ENCODE results near the gene FGL2. TPM values are rescaled to one million over a fixed set of nuclear protein-coding genes. Genes with fewer than 3 reads are reported as not detected.

The FGL2 gene
- total and polyA plus RNA-seq, 11 donors: 2.5 to 56.9 (median 8.6) TPM

DNA sequence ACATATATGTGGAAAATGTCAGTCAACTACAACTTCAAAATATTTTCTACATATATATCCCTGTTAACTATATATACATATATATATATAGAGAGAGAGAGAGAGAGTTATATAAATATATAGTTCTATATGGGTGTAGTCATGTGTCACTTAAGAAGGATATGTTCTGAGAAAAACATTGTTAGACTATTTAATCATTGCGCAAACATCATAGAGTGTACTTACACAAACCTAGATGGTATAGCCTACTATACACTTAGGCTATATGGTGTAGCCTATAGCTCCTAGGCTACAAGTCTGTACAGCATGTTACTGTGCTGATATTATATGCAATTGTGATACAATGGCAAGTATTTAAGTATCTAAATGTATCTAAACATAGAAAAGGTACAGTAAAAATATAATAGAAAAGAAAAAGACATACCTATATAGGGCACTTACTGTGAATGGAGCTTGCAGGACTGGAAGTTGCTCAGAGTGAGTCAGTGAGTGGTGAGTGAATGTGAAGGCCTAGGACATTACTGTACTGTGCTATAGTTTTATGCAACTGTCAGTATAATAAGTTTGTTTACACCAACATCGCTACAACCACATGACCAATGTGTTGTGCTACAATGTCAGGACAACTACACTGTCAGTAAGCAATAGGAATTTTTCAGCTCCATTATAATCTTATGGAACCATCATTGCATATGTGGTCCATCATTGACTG is 18.0 kb upstream of the FGL2 start:
- intact Hi-C loops (cut with DNase I): no loop called here

DNA sequence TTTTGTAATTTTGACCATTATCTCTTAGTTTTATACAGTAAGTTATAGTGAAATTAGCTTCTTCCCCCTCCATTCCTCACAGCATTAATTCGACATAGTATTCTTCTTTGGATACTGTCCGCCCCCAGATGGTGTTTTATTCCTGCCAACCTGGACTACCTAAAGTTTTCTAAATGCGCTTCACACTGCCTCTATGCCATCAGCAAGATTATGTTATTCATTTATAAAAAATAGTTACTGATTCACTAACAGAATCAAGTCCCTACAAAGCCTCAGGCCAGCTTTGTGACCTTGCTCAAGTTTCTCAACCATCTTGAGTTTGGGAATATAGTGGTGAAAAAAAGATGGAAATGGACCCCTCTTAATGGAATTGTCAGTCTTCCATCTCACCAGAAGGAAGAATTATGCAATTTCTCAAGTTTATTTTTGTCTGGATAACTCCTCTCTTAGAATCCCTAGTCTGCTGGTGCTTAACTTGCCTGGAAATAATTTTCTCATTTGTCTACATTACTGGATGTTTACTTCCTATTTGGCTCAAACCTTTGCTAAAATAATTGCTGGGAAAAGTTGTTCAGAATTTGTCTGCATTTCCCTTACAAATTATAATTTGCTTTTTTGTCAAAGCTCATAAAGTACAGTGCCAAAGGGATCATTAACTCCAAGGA is 16.7 kb upstream of the FGL2 start:
- ATAC-seq: no peak
- WGBS, 4 donors: 91 to 94% (median 94%) methylated on average over 3 of the region's 3 CpGs

More for the DNA sequence above, 18.0 kb upstream of the FGL2 start:
- 96 to 100% (median 98%) methylated on average over 2 of the region's 2 CpGs for WGBS, 4 donors
- no peak overlapping the region for H3K4me3 ChIP-seq
- H3K27ac ChIP-seq: no peak overlapping the region
- H3K9me3 ChIP-seq: peaks cover 0 to 15% (median 2%) of the 10 kb centered on the region in 12 donors
- ATAC-seq (no peak), DNase-seq (no peak)
- TF ChIP-seq POLR2A (IDR thresholded peaks at IDR 0.05): no peak
- TF ChIP-seq, protein P1, sequence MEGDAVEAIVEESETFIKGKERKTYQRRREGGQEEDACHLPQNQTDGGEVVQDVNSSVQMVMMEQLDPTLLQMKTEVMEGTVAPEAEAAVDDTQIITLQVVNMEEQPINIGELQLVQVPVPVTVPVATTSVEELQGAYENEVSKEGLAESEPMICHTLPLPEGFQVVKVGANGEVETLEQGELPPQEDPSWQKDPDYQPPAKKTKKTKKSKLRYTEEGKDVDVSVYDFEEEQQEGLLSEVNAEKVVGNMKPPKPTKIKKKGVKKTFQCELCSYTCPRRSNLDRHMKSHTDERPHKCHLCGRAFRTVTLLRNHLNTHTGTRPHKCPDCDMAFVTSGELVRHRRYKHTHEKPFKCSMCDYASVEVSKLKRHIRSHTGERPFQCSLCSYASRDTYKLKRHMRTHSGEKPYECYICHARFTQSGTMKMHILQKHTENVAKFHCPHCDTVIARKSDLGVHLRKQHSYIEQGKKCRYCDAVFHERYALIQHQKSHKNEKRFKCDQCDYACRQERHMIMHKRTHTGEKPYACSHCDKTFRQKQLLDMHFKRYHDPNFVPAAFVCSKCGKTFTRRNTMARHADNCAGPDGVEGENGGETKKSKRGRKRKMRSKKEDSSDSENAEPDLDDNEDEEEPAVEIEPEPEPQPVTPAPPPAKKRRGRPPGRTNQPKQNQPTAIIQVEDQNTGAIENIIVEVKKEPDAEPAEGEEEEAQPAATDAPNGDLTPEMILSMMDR (IDR thresholded peaks at IDR 0.05): no peak
- H3K27me3 ChIP-seq: no peaks in the 10 kb centered on the region
- no peaks in the 10 kb centered on the region for H3K36me3 ChIP-seq
- H3K4me1 ChIP-seq: peaks cover 0 to 22% (median 0%) of the 10 kb centered on the region in 12 donors

DNA sequence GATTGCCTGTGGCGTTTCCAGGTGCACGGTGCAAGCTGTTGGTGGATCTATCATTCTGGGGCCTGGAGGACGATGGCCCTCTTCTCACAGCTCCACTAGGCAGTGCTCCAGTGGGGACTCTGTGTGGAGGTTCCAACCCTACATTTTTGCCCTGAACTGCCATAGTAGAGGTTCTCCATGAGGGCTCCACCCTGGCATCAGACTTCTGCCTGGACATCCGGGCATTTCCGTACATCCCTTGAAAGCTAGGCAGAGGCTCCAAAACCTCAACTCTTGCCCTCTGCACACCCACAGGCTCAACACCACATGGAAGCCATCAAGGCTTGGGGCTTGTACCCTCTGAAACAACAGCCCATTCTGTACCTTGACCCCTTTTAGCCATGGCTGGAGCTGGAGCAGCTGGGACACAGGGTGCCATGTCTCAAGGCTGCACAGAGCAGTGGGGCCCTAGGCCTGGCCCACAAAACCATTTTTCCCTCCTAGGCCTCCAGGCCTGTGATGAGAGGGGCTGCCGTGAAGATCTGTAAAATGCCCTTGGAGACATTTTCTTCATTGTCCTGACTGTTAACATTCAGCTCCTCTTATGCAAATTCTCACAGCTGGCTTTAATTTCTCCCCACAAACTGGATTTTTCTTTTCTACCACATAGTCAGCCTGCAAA is 10.0 kb upstream of the FGL2 start:
- Histone ChIP-seq H3K27ac (no peak overlapping the region), H3K36me3 (peaks cover 0 to 5% (median 0%) of the 10 kb centered on the region in 9 donors), H3K9me3 (peaks cover 0 to 21% (median 11%) of the 10 kb centered on the region in 12 donors), H3K4me3 (no peak overlapping the region), H3K4me1 (peaks cover 0 to 5% (median 0%) of the 10 kb centered on the region in 12 donors), H3K27me3 (no peaks in the 10 kb centered on the region)
- DNase-seq (no peak), ATAC-seq (no peak)
- 96 to 100% (median 96%) methylated on average over 6 of the region's 6 CpGs for WGBS, 4 donors
- intact Hi-C loops (cut with DNase I): no loop called here
- TF ChIP-seq POLR2A (IDR thresholded peaks at IDR 0.05): no peak
- TF ChIP-seq, protein P1 (IDR thresholded peaks at IDR 0.05): no peak

More for the DNA sequence above, 16.7 kb upstream of the FGL2 start:
- TF ChIP-seq, protein P1 (IDR thresholded peaks at IDR 0.05): no peak
- TF ChIP-seq POLR2A (IDR thresholded peaks at IDR 0.05): no peak
- peak overlapping the region in 2 of 12 donors; percentile 3 to 5 for H3K27ac ChIP-seq
- no peak for DNase-seq
- intact Hi-C loops (cut with DNase I): no loop called here
- H3K4me3 ChIP-seq: no peak overlapping the region
- no peaks in the 10 kb centered on the region for H3K36me3 ChIP-seq
- no peaks in the 10 kb centered on the region for H3K27me3 ChIP-seq
- peaks cover 0 to 11% (median 0%) of the 10 kb centered on the region in 12 donors for H3K4me1 ChIP-seq
- peaks cover 0 to 15% (median 2%) of the 10 kb centered on the region in 12 donors for H3K9me3 ChIP-seq

- H3K27ac ChIP-seq: no peak overlapping the region
- TF ChIP-seq, protein P1 (IDR thresholded peaks at IDR 0.05): no peak
- no peak for TF ChIP-seq POLR2A (IDR thresholded peaks at IDR 0.05)
- H3K9me3 ChIP-seq: peaks cover 0 to 19% (median 11%) of the 10 kb centered on the region in 12 donors
- DNase-seq: no peak
- no peak overlapping the region for H3K4me3 ChIP-seq
- ATAC-seq: peak in 1 of 4 donors; percentile 42
- intact Hi-C loops (cut with DNase I): no loop called here
- no peaks in the 10 kb centered on the region for H3K27me3 ChIP-seq
- H3K36me3 ChIP-seq: peaks cover 0 to 5% (median 0%) of the 10 kb centered on the region in 9 donors
- H3K4me1 ChIP-seq: peaks cover 0 to 5% (median 0%) of the 10 kb centered on the region in 12 donors
Observed at GRCh38 chr7:77208416-77208815, 8.8 kb upstream of the FGL2 start.
